Nephron progenitor cell (in vitro differentiated cells): ENCODE measurements around the gene PVALB.

Experiments used
- DNase-seq: peaks from one replicate; pipeline ENCODE4 v3.0.0; 2021
- H3K27ac Mint-ChIP-seq: 2 replicates; pipeline ENCODE4 v1.8.0; 2021; ENCODE audit warnings: mild to moderate bottlenecking, moderate library complexity, mixed read lengths
- H3K27me3 Mint-ChIP-seq: 2 replicates; pipeline ENCODE4 v1.8.0; 2021; ENCODE audit warnings: mild to moderate bottlenecking, low read depth, mixed read lengths; ENCODE audit not compliant: poor library complexity
- H3K36me3 Mint-ChIP-seq: 2 replicates; pipeline ENCODE4 v1.8.0; 2021; ENCODE audit warnings: low read depth, mixed read lengths
- H3K4me1 Mint-ChIP-seq: 2 replicates; pipeline ENCODE4 v1.8.0; 2021; ENCODE audit warnings: mixed read lengths
- H3K4me3 Mint-ChIP-seq: 2 replicates; pipeline ENCODE4 v1.8.0; 2021; ENCODE audit warnings: mild to moderate bottlenecking, moderate library complexity, mixed read lengths
- H3K9me3 Mint-ChIP-seq: 2 replicates; pipeline ENCODE4 v1.8.0; 2021; ENCODE audit warnings: mild to moderate bottlenecking, moderate library complexity, mixed read lengths
- CTCF ChIP-seq: fragments of 200-600 bp; sonication (generic); IDR thresholded peaks from 2 replicates; pipeline ENCODE4 v1.5.0; 2021; ENCODE audit warnings: antibody characterized with exemption

PVALB gene

GRCh38 chr22:36816636-36817524 lies at the start of gene PVALB:
TSS of gene PVALB (minus strand) at chr22:36817035. CDS start at chr22:36817005, 30 bp downstream.
- Mint-ChIP-seq H3K27ac (no peak within 1 kb of the TSS), H3K36me3 (no peaks in the 10 kb centered on the region), H3K4me3 (peak within 1 kb of the TSS; percentile 69), H3K4me1 (peaks cover 51% of the 10 kb centered on the region), H3K9me3 (no peaks in the 10 kb centered on the region), H3K27me3 (peaks cover 92% of the 10 kb centered on the region)
- no peak for TF ChIP-seq CTCF
- DNase-seq = peak; percentile 66

GRCh38 chr22:36865346-36865745 lies 48.5 kb upstream of the PVALB start:
- no peak for TF ChIP-seq CTCF
- no peaks in the 10 kb centered on the region for H3K4me1 Mint-ChIP-seq
- H3K36me3 Mint-ChIP-seq = no peaks in the 10 kb centered on the region
- H3K27me3 Mint-ChIP-seq = peaks cover 43% of the 10 kb centered on the region
- peaks cover 4% of the 10 kb centered on the region for H3K9me3 Mint-ChIP-seq
- DNase-seq = peak; percentile 56
- no peak overlapping the region for H3K4me3 Mint-ChIP-seq
- H3K27ac Mint-ChIP-seq = no peak overlapping the region

- Mint-ChIP-seq H3K9me3 (peaks cover 4% of the 10 kb centered on the region), H3K27me3 (peaks cover 42% of the 10 kb centered on the region), H3K4me1 (no peaks in the 10 kb centered on the region), H3K4me3 (no peak overlapping the region), H3K27ac (no peak overlapping the region), H3K36me3 (no peaks in the 10 kb centered on the region)
- TF ChIP-seq CTCF = no peak
- no peak for DNase-seq
Measured at GRCh38 chr22:36864454-36865215, 47.8 kb upstream of the PVALB start.

GRCh38 chr22:36863979-36864378 lies 47.1 kb upstream of the PVALB start:
- TF ChIP-seq CTCF = no peak
- no peak for DNase-seq
- Mint-ChIP-seq H3K9me3 (peaks cover 4% of the 10 kb centered on the region), H3K4me1 (no peaks in the 10 kb centered on the region), H3K36me3 (no peaks in the 10 kb centered on the region), H3K27me3 (peaks cover 43% of the 10 kb centered on the region), H3K27ac (no peak overlapping the region), H3K4me3 (no peak overlapping the region)

- H3K36me3 Mint-ChIP-seq = no peaks in the 10 kb centered on the region
- peaks cover 45% of the 10 kb centered on the region for H3K27me3 Mint-ChIP-seq
- H3K27ac Mint-ChIP-seq = no peak overlapping the region
- H3K9me3 Mint-ChIP-seq = peaks cover 4% of the 10 kb centered on the region
- H3K4me3 Mint-ChIP-seq = no peak overlapping the region
- no peak for TF ChIP-seq CTCF
- H3K4me1 Mint-ChIP-seq = no peaks in the 10 kb centered on the region
- DNase-seq = no peak
Measured at GRCh38 chr22:36863281-36863680, 46.4 kb upstream of the PVALB start.
